ACHN (cell line): Measurements from ENCODE around the gene ZNF521.

Source experiments
- DNase-seq: peaks from one replicate; pipeline ENCODE4 v3.0.0-alpha.2; 2015
- in situ Hi-C: cut with HindIII; loops from 2 replicates; pipeline ENCODE4 v1.10.0; 2017; ENCODE audit warnings: low sequenced_read_pairs, low pct_ligation_motif_present, low pct_unique_long_range_greater_than_20kb

ZNF521 gene

GRCh38 chr18:25123438-25124232, 228.3 kb downstream of the ZNF521 start:
- in situ Hi-C loops: no loop called here
- no peak for DNase-seq

GRCh38 chr18:25121442-25121841, 230.5 kb downstream of the ZNF521 start:
- in situ Hi-C loops: no loop called here
- no peak for DNase-seq

- no peak for DNase-seq
- in situ Hi-C loops: no loop called here
Observed at GRCh38 chr18:25113566-25113965, 238.4 kb downstream of the ZNF521 start.

GRCh38 chr18:25112821-25113434, 239.0 kb downstream of the ZNF521 start:
- DNase-seq: no peak
- in situ Hi-C loops: no loop called here

- in situ Hi-C loops: no loop called here
- DNase-seq: no peak
Observed at GRCh38 chr18:25111377-25112288, 240.3 kb downstream of the ZNF521 start.

GRCh38 chr18:25109484-25109883, 242.5 kb downstream of the ZNF521 start:
- in situ Hi-C loops: no loop called here
- no peak for DNase-seq

- in situ Hi-C loops: no loop called here
- no peak for DNase-seq
Observed at GRCh38 chr18:25103468-25104155, 248.4 kb downstream of the ZNF521 start.

GRCh38 chr18:25102662-25103061, 249.3 kb downstream of the ZNF521 start:
- in situ Hi-C loops: no loop called here
- DNase-seq: no peak

- in situ Hi-C loops: no loop called here
- DNase-seq: no peak
Observed at GRCh38 chr18:25100418-25100817, 251.5 kb downstream of the ZNF521 start.

GRCh38 chr18:25099895-25100294, 252.1 kb downstream of the ZNF521 start:
- DNase-seq: no peak

GRCh38 chr18:25097569-25098056, 254.4 kb downstream of the ZNF521 start:
- in situ Hi-C loops: no loop called here
- no peak for DNase-seq

More at GRCh38 chr18:25099895-25100294, 252.1 kb downstream of the ZNF521 start:
- in situ Hi-C loops: no loop called here

- in situ Hi-C loops: no loop called here
- no peak for DNase-seq
Observed at GRCh38 chr18:25097057-25097456, 254.9 kb downstream of the ZNF521 start.

- in situ Hi-C loops: no loop called here
- no peak for DNase-seq
Observed at GRCh38 chr18:25093141-25093540, 258.8 kb downstream of the ZNF521 start.

GRCh38 chr18:25089470-25089869, 262.5 kb downstream of the ZNF521 start:
- no peak for DNase-seq
- in situ Hi-C loops: no loop called here

GRCh38 chr18:25086876-25087275, 265.1 kb downstream of the ZNF521 start:
- in situ Hi-C loops: no loop called here

GRCh38 chr18:25081001-25081400, 271.0 kb downstream of the ZNF521 start:
- in situ Hi-C loops: no loop called here
- DNase-seq: no peak

More at GRCh38 chr18:25086876-25087275, 265.1 kb downstream of the ZNF521 start:
- no peak for DNase-seq

- in situ Hi-C loops: no loop called here
- DNase-seq: no peak
Observed at GRCh38 chr18:25080211-25080610, 271.8 kb downstream of the ZNF521 start.

- in situ Hi-C loops: no loop called here
Observed at GRCh38 chr18:25077944-25078723, 273.8 kb downstream of the ZNF521 start.

More at GRCh38 chr18:25077944-25078723, 273.8 kb downstream of the ZNF521 start:
- no peak for DNase-seq
